ENCODE results near the gene CALR. TPM values are rescaled to one million over a fixed set of nuclear protein-coding genes. Genes with fewer than 3 reads are reported as not detected.

CALR gene
- total and polyA plus RNA-seq, 9 of the 15 experiments (the other 6 are each of a cell fraction or from before 2014, with no cell fraction given): 126 to 811 (median 642) TPM

GRCh38 chr19:12937927-12938778 is at the start of gene CALR (continued):
- TF ChIP-seq ZBTB7A (IDR thresholded peaks at IDR 0.05; ENCODE audit: borderline replicate concordance, control insufficient read depth, low read depth, low read length) (peak; percentile 78), MCM5 (IDR thresholded peaks at IDR 0.05; ENCODE audit: low read depth) (no peak), TEAD1 (CRISPR knock-in tag; IDR thresholded peaks at IDR 0.05) (peak in 1 of 2 experiments; percentile 68; a peak in 2 of 4 replicates), U2AF1 (optimal IDR thresholded peaks at IDR 0.05; ENCODE audit: low read depth, low read length) (peak; percentile 64), ZBTB26 (CRISPR knock-in tag; IDR thresholded peaks at IDR 0.05) (no peak), ZNF589 (CRISPR knock-in tag; IDR thresholded peaks at IDR 0.05; ENCODE audit: low read depth) (no peak), NFE2L1 (tag; IDR thresholded peaks at IDR 0.05; ENCODE audit: borderline replicate concordance, low read depth) (no peak), SP1 (CRISPR knock-in tag; IDR thresholded peaks at IDR 0.05) (peak; percentile 99), ZNF140 (CRISPR knock-in tag; IDR thresholded peaks at IDR 0.05) (no peak), ZNF324 (CRISPR knock-in tag; IDR thresholded peaks at IDR 0.05) (no peak), CEBPB (tag; IDR thresholded peaks at IDR 0.05) (no peak), HINFP (tag; conservative IDR thresholded peaks at IDR 0.05; ENCODE audit: low read depth) (no peak), ZFP36 (IDR thresholded peaks at IDR 0.05; ENCODE audit: low read depth, low read length, partially characterized antibody) (peak; percentile 72), JUNB (CRISPR knock-in tag; conservative IDR thresholded peaks at IDR 0.05) (no peak), ZNF282 (CRISPR knock-in tag; IDR thresholded peaks at IDR 0.05) (no peak; the same call in 1 of the 2 replicates), PCBP1 (IDR thresholded peaks at IDR 0.05; ENCODE audit: low read depth, low read length, poor library complexity, severe bottlenecking) (peak; percentile 78), ZNF395 (CRISPR knock-in tag; IDR thresholded peaks at IDR 0.05) (peak; percentile 47; the same call in 1 of the 2 replicates)
- TF ChIP-seq, protein P1, sequence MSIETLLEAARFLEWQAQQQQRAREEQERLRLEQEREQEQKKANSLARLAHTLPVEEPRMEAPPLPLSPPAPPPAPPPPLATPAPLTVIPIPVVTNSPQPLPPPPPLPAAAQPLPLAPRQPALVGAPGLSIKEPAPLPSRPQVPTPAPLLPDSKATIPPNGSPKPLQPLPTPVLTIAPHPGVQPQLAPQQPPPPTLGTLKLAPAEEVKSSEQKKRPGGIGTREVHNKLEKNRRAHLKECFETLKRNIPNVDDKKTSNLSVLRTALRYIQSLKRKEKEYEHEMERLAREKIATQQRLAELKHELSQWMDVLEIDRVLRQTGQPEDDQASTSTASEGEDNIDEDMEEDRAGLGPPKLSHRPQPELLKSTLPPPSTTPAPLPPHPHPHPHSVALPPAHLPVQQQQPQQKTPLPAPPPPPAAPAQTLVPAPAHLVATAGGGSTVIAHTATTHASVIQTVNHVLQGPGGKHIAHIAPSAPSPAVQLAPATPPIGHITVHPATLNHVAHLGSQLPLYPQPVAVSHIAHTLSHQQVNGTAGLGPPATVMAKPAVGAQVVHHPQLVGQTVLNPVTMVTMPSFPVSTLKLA (conservative IDR thresholded peaks at IDR 0.05): peak; percentile 93 to 94
- TF ChIP-seq, protein P2, sequence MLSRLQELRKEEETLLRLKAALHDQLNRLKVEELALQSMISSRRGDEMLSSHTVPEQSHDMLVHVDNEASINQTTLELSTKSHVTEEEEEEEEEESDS (CRISPR knock-in tag; IDR thresholded peaks at IDR 0.05): no peak
